ENCODE measurements around the gene COBL. TPM values are rescaled to one million over a fixed set of nuclear protein-coding genes. Genes with fewer than 3 reads are reported as not detected.
A peak's percentile ranks its signal among the peaks of the same experiment; 100 is the strongest.

COBL gene
- total and polyA plus RNA-seq, 2 of the 8 experiments (the other 6 are each of a cell fraction or from before 2014, with no cell fraction given): 13.8 to 40.4 TPM

DNA sequence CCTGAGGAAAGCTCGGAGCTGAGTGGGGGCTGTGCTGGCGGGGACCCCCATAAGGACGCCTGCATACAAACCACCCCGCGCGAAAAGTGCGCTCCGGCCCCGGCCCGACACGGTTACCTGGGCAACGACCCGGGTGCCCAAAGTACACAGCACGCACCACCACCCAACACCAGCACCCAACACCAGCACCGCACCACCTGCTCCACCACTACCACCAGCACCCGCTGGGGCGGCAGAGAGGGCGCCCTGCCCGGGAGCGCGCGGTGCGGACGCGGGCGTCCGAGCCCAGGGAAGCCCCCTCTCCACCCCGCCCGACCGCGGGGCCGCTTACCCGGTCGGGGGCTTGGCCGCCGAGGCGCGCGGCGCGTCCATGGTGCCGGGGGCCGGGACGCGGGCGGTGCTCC, 345 bp downstream of the COBL start (continued):
- TF ChIP-seq RXRA (IDR thresholded peaks at IDR 0.05; ENCODE audit: insufficient read depth, low read depth, low read length): no peak
- no peak for TF ChIP-seq EZH2 (IDR thresholded peaks at IDR 0.05; ENCODE audit: low read depth, low read length, severe bottlenecking)
- TF ChIP-seq KDM5A (IDR thresholded peaks at IDR 0.05; ENCODE audit: low read length): no peak
- TF ChIP-seq, protein P1, sequence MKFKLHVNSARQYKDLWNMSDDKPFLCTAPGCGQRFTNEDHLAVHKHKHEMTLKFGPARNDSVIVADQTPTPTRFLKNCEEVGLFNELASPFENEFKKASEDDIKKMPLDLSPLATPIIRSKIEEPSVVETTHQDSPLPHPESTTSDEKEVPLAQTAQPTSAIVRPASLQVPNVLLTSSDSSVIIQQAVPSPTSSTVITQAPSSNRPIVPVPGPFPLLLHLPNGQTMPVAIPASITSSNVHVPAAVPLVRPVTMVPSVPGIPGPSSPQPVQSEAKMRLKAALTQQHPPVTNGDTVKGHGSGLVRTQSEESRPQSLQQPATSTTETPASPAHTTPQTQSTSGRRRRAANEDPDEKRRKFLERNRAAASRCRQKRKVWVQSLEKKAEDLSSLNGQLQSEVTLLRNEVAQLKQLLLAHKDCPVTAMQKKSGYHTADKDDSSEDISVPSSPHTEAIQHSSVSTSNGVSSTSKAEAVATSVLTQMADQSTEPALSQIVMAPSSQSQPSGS (IDR thresholded peaks at IDR 0.05; ENCODE audit: low read length): no peak
- no peak for TF ChIP-seq HDAC6 (IDR thresholded peaks at IDR 0.05; ENCODE audit: low read depth, low read length)
- no peak for TF ChIP-seq POLR2AphosphoS5 (IDR thresholded peaks at IDR 0.05; ENCODE audit: low read depth, low read length)
- TF ChIP-seq GTF2F1 (IDR thresholded peaks at IDR 0.05; ENCODE audit: borderline replicate concordance, low read depth, low read length): no peak
- TF ChIP-seq SP2 (IDR thresholded peaks at IDR 0.05; ENCODE audit: low read length): no peak
- no peak for TF ChIP-seq YY1 (IDR thresholded peaks at IDR 0.05; ENCODE audit: low read depth, low read length)
- TF ChIP-seq NANOG (IDR thresholded peaks at IDR 0.05; ENCODE audit: insufficient read depth, low read depth, low read length, poor library complexity, severe bottlenecking): no peak
- peak in 1 of 2 experiments; percentile 29; a peak in 1 of 4 replicates for TF ChIP-seq HDAC2 (IDR thresholded peaks at IDR 0.05; ENCODE audit: borderline replicate concordance in 1 of 2, low read depth in 2 of 2, low read length in 2 of 2)
- no peak for TF ChIP-seq JUND (IDR thresholded peaks at IDR 0.05; ENCODE audit: low read length)
- no peak for TF ChIP-seq SIX5 (IDR thresholded peaks at IDR 0.05; ENCODE audit: low read depth, low read length)
- peak; percentile 22 for TF ChIP-seq PHF8 (conservative IDR thresholded peaks at IDR 0.05; ENCODE audit: low read depth, low read length)
